HK-2 (cell line): ENCODE measurements around the gene CAMK2B.

Source experiments
- DNase-seq: peaks from one replicate; pipeline ENCODE4 v3.0.0-alpha.2; 2018; ENCODE audit not compliant: unreplicated experiment

Gene CAMK2B

GRCh38 chr7:44287488-44288380 lies 37.7 kb downstream of the CAMK2B start:
- DNase-seq = no peak

DNA sequence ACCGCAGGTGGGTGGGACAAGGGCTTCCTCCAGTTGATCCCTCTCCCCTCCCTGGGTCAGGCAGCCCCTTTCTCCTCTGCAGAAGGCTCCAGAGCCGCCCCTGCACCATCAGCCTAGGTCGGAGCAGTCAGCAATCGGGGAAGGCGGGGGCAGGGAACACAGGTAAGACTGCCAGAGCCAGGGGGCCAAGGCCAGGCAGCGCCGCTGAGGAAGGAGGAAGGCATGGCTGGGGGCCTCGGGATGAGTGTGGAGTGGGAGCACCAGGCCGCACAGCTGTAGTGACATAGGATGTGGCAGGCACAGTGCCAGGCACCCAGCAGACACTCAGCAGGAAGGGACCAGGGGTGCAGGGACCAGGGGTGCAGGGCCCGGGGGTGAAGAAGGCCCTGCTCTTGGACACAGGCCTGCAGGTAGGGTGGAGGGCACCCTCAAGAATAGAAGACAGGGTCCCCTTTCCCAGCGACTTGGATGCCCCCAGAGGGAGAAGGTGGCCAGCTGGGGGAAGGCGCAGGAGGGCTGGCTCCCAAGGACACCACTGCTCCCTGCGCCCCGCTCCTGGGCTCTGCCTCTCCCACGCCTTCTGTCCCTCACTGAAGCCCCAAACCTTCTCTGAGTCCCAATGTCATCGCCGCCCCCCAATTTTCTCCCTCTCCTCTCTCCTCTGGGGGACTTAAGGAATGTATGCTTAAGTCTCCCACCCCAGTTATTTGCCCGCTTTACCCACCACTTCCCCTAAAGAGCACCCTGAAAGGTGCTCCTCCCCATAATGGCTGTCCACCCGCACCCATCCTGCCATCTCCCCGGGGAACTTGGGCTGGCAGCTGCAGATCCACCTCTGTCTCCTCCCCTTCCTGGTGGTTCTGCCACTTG lies 38.5 kb downstream of the CAMK2B start:
- no peak for DNase-seq

- no peak for DNase-seq
Measured at GRCh38 chr7:44286182-44286617, 39.2 kb downstream of the CAMK2B start.

GRCh38 chr7:44285561-44285960 lies 39.8 kb downstream of the CAMK2B start:
- DNase-seq = no peak

- DNase-seq = no peak
Measured at GRCh38 chr7:44284881-44285541, 40.4 kb downstream of the CAMK2B start.

DNA sequence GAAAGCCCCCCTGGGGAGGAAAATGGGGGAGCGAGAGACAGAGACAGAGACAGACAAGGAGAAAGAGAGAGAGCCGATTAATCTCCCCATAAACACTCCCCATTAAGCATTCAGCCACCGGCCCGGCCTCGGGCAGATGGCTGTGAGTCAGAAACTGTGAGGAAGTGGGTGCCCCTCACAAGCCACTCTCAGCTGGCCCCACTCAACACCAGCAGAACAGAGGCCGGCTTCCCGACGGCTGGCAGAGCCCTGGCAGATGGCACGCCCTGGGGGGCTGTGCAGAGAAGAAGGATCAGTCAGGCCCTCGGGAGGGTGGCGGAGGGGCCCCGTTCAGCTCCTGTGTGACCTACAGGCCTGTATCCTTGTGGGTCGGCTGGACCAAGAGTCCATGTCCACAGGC lies 41.2 kb downstream of the CAMK2B start:
- no peak for DNase-seq

- no peak for DNase-seq
Measured at GRCh38 chr7:44283381-44284211, 41.8 kb downstream of the CAMK2B start.

- no peak for DNase-seq
Measured at GRCh38 chr7:44282601-44283171, 42.7 kb downstream of the CAMK2B start.

DNA sequence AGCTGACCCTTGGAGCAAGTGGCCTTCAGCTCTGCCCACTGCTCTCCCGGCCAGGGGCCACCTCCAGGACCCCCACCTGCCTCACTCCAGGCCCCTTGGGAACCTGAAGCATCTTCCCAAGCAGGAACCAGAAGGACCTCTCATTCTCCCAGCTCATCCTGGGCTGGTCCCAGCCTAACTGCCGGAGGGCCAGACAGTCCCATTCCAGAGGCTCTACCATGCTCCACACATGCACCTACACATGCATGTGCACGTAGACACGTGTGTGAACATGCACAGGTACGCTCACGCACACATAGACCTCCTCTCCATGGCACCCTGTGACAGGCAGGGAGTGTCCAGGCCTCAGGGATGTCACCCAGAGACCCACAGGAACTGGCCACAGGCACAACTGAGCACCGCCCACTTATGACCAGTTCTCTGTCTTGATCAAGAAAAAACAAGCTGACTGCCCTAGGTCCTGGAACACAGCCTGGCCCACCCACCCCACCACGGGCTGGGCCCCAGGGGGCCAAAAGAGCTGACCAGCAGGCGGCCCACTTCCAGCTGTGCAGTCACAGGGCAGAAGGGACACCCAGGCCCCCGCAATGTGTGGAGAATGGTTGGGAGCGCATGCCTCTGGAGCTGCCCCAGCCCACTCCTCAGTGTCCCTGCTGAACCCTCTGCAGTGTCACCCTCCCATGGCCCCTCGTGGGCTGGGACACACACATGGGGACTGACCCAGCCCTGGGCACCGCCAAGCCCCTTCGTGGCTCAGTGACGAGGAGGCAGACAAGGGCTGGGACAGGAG lies 43.4 kb downstream of the CAMK2B start:
- DNase-seq = no peak

DNA sequence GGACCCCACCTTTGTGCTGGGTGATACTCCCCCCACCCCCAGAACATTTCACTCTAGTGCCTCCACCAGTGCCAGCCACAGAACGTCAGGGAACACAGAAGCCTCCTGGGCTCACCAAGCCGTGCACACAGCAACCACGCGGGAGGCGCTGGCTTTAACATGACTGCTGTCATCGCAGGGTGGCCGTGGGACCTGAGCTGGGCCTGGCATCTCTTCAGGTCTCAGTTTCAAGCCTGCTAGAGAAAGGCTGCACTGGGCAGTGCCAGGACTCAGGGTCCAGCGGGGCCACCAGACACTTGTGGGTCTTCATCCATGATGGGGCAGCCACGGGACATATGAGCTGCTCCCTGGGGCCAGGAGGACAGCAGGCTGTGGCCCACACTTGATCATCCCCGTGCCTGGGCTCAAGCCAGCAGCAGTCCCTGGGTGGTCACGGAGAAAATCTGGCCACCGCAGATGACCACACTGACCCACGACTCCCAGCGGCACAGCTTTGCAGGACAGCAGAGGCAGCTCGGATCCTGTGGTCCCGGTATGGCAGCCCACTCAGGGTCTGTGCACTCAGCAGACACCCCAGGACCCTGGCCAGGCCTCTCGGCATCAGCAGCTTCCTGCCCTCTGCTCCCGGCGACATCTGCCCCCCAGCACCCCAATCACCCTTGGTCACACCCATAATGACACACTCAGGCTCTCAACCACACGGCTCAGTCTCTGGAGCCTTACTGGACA lies 44.2 kb downstream of the CAMK2B start:
- no peak for DNase-seq

DNA sequence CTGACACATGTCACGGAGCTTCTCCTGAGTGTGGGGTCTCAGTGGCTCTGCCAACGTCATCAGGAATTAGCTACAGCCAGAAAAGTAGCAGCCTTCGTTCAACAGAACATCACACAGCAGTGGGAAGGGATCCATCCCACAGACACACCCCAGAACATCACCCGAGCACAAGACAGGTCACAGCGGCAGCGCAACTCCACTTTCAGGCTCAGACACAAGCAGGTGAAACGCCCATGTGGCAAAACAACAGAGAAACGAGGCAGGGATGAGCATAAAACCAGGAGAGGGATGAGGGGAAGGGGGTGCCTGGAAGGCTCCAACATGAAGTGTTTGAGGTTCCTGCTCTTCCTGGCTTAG lies 44.8 kb downstream of the CAMK2B start:
- DNase-seq = no peak

DNA sequence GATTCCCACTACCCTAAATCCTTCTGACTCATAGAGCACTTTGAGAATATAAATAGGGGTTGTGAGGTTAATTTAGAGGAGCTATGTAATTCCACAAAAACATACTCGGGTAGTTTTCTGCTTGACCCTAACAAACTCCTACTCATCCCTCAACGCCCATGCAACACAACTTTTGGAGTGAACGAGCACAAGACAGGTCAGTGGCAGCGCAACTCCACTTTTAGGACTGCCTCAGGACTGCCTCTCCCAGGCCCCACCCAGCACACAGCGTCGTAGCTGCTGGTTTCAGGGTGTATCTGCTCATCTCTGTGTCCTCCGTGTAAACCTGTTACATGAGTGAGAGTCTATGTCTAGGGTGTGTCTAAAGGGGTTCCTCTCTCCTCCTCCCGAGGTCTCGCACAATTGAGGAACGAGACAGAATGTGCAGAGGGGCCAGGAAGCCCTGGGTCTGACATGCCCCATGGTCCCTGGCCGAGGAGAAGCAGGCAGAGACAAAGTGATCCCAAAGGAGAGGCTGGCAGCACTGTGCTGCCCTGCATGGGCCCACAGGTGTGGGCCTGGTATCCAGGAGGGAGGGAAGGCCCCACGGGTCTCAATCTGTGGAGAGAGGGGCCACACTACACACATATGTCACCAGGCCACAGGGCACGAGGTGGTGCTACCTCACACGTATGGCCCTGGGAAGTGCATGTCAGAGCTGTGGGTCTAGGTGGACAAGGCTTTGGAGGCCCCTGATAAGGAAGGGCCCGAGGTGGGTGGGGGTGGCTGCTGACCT lies 45.5 kb downstream of the CAMK2B start:
- DNase-seq = no peak

- no peak for DNase-seq
Measured at GRCh38 chr7:44279286-44279685, 46.1 kb downstream of the CAMK2B start.

GRCh38 chr7:44278451-44279161 lies 46.8 kb downstream of the CAMK2B start:
- no peak for DNase-seq

- no peak for DNase-seq
Measured at GRCh38 chr7:44277851-44278250, 47.5 kb downstream of the CAMK2B start.

- no peak for DNase-seq
Measured at GRCh38 chr7:44277391-44277790, 48.0 kb downstream of the CAMK2B start.

DNA sequence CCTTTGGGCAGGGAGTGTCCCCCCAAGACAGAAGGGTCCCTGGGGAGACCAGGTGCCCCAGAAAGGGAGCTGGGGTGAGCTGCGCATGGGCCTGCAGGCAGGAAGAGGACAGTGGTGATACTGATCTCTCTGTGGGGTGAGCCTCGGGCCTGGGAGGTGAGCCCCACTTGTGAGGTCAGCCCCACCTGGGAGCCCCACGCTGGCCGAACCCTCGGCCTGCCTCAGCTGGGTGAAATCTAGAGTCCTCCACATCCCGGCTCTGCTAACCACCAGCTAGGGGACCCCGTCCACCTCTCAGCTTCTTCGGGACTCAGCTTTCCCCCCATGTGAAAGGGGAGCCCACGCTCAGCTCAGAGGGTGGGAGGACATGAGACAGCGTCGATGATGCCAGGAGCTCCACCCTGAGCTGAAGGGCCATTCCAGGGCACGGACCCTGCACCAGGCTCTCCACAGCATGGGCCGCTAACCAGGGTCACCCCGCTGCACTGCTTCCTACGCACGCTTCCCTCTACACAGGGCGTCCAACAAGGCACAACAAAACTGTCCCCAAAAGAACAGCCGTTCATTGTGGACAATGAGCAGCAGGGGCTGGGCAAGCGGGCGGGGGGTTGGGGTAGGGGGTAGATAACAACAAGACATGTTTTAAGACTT lies 48.7 kb downstream of the CAMK2B start:
- no peak for DNase-seq
